ENCODE data around the gene BRD1.

The BRD1 gene

GRCh38 chr22:49738566-49738965, 89.1 kb downstream of the BRD1 start:
- no peak for DNase-seq (ENCODE audit: extremely low spot score)
- no peak for TF ChIP-seq CTCF (IDR thresholded peaks at IDR 0.05; ENCODE audit: control extremely low read depth, extremely low read depth, low read depth, missing control alignments)
- CTCF ChIA-PET, result interaction anchor here (1.0 kb wide), 1 partner anchor 13 kb away, joined by 3 read pairs; no protein-coding TSS in a partner anchor
- POLR2A ChIA-PET, result no interaction called here

- no peak for TF ChIP-seq CTCF (IDR thresholded peaks at IDR 0.05; ENCODE audit: control extremely low read depth, extremely low read depth, low read depth, missing control alignments)
- CTCF ChIA-PET, result no interaction called here
- POLR2A ChIA-PET, result no interaction called here
- DNase-seq (ENCODE audit: extremely low spot score), result no peak
Measured at GRCh38 chr22:49738006-49738405, 89.7 kb downstream of the BRD1 start.

- TF ChIP-seq CTCF (IDR thresholded peaks at IDR 0.05; ENCODE audit: control extremely low read depth, extremely low read depth, low read depth, missing control alignments), result no peak
- POLR2A ChIA-PET, result no interaction called here
- CTCF ChIA-PET, result no interaction called here
- no peak for DNase-seq (ENCODE audit: extremely low spot score)
Measured at GRCh38 chr22:49737101-49737551, 90.5 kb downstream of the BRD1 start.

- no peak for DNase-seq (ENCODE audit: extremely low spot score)
- TF ChIP-seq CTCF (IDR thresholded peaks at IDR 0.05; ENCODE audit: control extremely low read depth, extremely low read depth, low read depth, missing control alignments), result no peak
- CTCF ChIA-PET, result interaction anchor here (1.0 to 1.1 kb wide), 2 partner anchors 12 to 15 kb away, joined by 3 read pairs; no protein-coding TSS in a partner anchor
- POLR2A ChIA-PET, result no interaction called here
Measured at GRCh38 chr22:49736538-49736937, 91.1 kb downstream of the BRD1 start.

GRCh38 chr22:49735901-49736421, 91.7 kb downstream of the BRD1 start:
- no peak for DNase-seq (ENCODE audit: extremely low spot score)
- ChIA-PET CTCF (interaction anchor here (1.0 to 1.1 kb wide), 2 partner anchors 11 to 14 kb away, joined by 3 read pairs; no protein-coding TSS in a partner anchor), POLR2A (no interaction called here)
- no peak for TF ChIP-seq CTCF (IDR thresholded peaks at IDR 0.05; ENCODE audit: control extremely low read depth, extremely low read depth, low read depth, missing control alignments)

GRCh38 chr22:49735411-49735900, 92.2 kb downstream of the BRD1 start:
- POLR2A ChIA-PET, result no interaction called here
- TF ChIP-seq CTCF (IDR thresholded peaks at IDR 0.05; ENCODE audit: control extremely low read depth, extremely low read depth, low read depth, missing control alignments), result no peak
- no peak for DNase-seq (ENCODE audit: extremely low spot score)
- CTCF ChIA-PET, result interaction anchor here (1.0 to 1.1 kb wide), 2 partner anchors 11 to 13 kb away, joined by 3 read pairs; no protein-coding TSS in a partner anchor

All from GM10248 (cell line).